Measurements from ENCODE around the gene NTRK3.

The NTRK3 gene

GRCh38 chr15:87916208-87916607 is 340.3 kb downstream of the NTRK3 start:
- no CpG with 5 or more reads among the region's 5 CpGs for WGBS (ENCODE audit: extremely low coverage, insufficient coverage, insufficient read length)
- Histone ChIP-seq H2BK120ac (ENCODE audit: insufficient read depth, low read length, poor library complexity) (no peak overlapping the region), H3K27me3 (ENCODE audit: insufficient read depth, low read length) (no peaks in the 10 kb centered on the region), H3K79me2 (ENCODE audit: control insufficient read depth, insufficient read depth, low read length, poor library complexity) (no peaks in the 10 kb centered on the region), H3K23ac (ENCODE audit: low read length) (no peak overlapping the region), H2BK12ac (ENCODE audit: low read length) (no peak overlapping the region), H3K4me3 (ENCODE audit: low read depth, low read length) (no peak overlapping the region), H3K4ac (ENCODE audit: low read depth, low read length) (no peak overlapping the region), H4K91ac (ENCODE audit: low read depth, low read length) (no peak overlapping the region), H3K9ac (ENCODE audit: low read length) (no peak overlapping the region), H2AK5ac (ENCODE audit: low read length) (no peak overlapping the region), H3K4me2 (ENCODE audit: low read length) (no peak overlapping the region), H2BK5ac (ENCODE audit: low read depth, low read length, poor library complexity) (no peak overlapping the region), H2AFZ (ENCODE audit: insufficient read depth, low read length, poor library complexity) (no peak overlapping the region), H3K14ac (ENCODE audit: low read length) (no peak overlapping the region), H3K9me3 (ENCODE audit: insufficient read depth, low read depth, low read length) (no peaks in the 10 kb centered on the region), H3K4me1 (ENCODE audit: control insufficient read depth in 1 of 2, insufficient read depth in 2 of 2, low read length in 2 of 2) (no peaks in the 10 kb centered on the region), H3K27ac (ENCODE audit: low read depth, low read length) (no peak overlapping the region), H3K79me1 (ENCODE audit: low read length) (no peaks in the 10 kb centered on the region), H3K18ac (ENCODE audit: low read length) (no peak overlapping the region), H4K8ac (ENCODE audit: low read depth, low read length) (no peak overlapping the region), H3K36me3 (ENCODE audit: control insufficient read depth in 1 of 2, insufficient read depth in 2 of 2, low read length in 2 of 2) (no peaks in the 10 kb centered on the region), H4K12ac (ENCODE audit: low read depth, low read length) (no peak overlapping the region)
- DNase-seq: no peak

- Histone ChIP-seq H3K4me1 (ENCODE audit: control insufficient read depth in 1 of 2, insufficient read depth in 2 of 2, low read length in 2 of 2) (no peaks in the 10 kb centered on the region), H2BK5ac (ENCODE audit: low read depth, low read length, poor library complexity) (no peak overlapping the region), H3K79me2 (ENCODE audit: control insufficient read depth, insufficient read depth, low read length, poor library complexity) (no peaks in the 10 kb centered on the region), H3K4me2 (ENCODE audit: low read length) (no peak overlapping the region), H2AK5ac (ENCODE audit: low read length) (no peak overlapping the region), H2BK12ac (ENCODE audit: low read length) (no peak overlapping the region), H3K18ac (ENCODE audit: low read length) (no peak overlapping the region), H3K79me1 (ENCODE audit: low read length) (no peaks in the 10 kb centered on the region), H3K27ac (ENCODE audit: low read depth, low read length) (no peak overlapping the region), H3K9me3 (ENCODE audit: insufficient read depth, low read depth, low read length) (no peaks in the 10 kb centered on the region), H3K4ac (ENCODE audit: low read depth, low read length) (no peak overlapping the region), H4K91ac (ENCODE audit: low read depth, low read length) (no peak overlapping the region), H3K9ac (ENCODE audit: low read length) (no peak overlapping the region), H4K8ac (ENCODE audit: low read depth, low read length) (no peak overlapping the region), H4K12ac (ENCODE audit: low read depth, low read length) (no peak overlapping the region), H3K23ac (ENCODE audit: low read length) (no peak overlapping the region), H2AFZ (ENCODE audit: insufficient read depth, low read length, poor library complexity) (no peak overlapping the region), H3K4me3 (ENCODE audit: low read depth, low read length) (no peak overlapping the region), H3K36me3 (ENCODE audit: control insufficient read depth in 1 of 2, insufficient read depth in 2 of 2, low read length in 2 of 2) (no peaks in the 10 kb centered on the region), H3K14ac (ENCODE audit: low read length) (no peak overlapping the region), H2BK120ac (ENCODE audit: insufficient read depth, low read length, poor library complexity) (no peak overlapping the region), H3K27me3 (ENCODE audit: insufficient read depth, low read length) (no peaks in the 10 kb centered on the region)
- whole genome bisulfite sequencing (ENCODE audit: extremely low coverage, insufficient coverage, insufficient read length): no CpG with 5 or more reads among the region's 4 CpGs
- DNase-seq: no peak
Observed at GRCh38 chr15:87910301-87910700, 346.2 kb downstream of the NTRK3 start.

DNA sequence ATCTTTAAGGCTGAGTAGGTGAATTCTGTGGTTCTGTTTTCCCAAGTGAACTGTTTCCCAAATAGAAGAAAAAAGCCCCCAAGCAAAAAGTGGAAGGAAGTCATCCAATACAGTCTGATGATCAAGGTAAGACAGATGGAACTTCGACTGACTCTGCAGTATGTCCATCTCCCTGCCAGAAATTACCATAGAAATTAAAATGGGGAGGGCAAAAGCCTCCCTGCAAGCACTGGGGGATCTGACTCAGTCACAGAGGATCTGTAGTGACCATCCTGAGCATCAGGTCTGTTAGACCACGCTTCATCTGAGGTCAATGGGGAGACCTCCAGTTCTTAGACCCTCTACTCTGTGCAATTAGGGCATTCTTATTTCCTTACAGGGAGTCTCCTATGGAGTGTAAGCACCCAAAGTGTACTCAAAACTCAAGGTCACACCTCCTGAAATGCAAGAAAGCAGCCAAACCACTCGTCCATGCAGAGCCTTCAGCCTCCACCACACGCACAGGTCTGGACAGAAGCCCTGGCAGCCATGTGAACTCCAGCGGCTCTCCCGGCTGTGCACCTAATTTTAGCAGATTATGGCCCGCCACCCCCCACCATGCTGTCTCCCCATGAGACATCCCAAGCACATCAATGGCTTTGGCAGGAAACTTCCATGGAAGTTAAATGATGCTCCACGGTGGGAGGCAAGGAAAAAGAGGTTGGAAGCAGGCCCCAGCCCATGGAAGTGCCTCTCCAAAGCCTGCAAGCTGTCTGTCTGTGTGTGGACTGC is 348.7 kb downstream of the NTRK3 start:
- H3K9ac ChIP-seq (ENCODE audit: low read length): no peak overlapping the region
- no peak overlapping the region for H2AFZ ChIP-seq (ENCODE audit: insufficient read depth, low read length, poor library complexity)
- no peak overlapping the region for H4K12ac ChIP-seq (ENCODE audit: low read depth, low read length)
- no peak overlapping the region for H3K18ac ChIP-seq (ENCODE audit: low read length)
- DNase-seq: no peak
- H3K4me1 ChIP-seq (ENCODE audit: control insufficient read depth in 1 of 2, insufficient read depth in 2 of 2, low read length in 2 of 2): no peaks in the 10 kb centered on the region
- H3K4me2 ChIP-seq (ENCODE audit: low read length): no peak overlapping the region
- H3K27ac ChIP-seq (ENCODE audit: low read depth, low read length): no peak overlapping the region
- no peak overlapping the region for H2BK5ac ChIP-seq (ENCODE audit: low read depth, low read length, poor library complexity)
- no peak overlapping the region for H2BK12ac ChIP-seq (ENCODE audit: low read length)
- no peaks in the 10 kb centered on the region for H3K27me3 ChIP-seq (ENCODE audit: insufficient read depth, low read length)
- no peaks in the 10 kb centered on the region for H3K79me2 ChIP-seq (ENCODE audit: control insufficient read depth, insufficient read depth, low read length, poor library complexity)
- H3K14ac ChIP-seq (ENCODE audit: low read length): no peak overlapping the region
- no peaks in the 10 kb centered on the region for H3K79me1 ChIP-seq (ENCODE audit: low read length)
- H3K4me3 ChIP-seq (ENCODE audit: low read depth, low read length): no peak overlapping the region
- no peak overlapping the region for H2AK5ac ChIP-seq (ENCODE audit: low read length)
- H4K8ac ChIP-seq (ENCODE audit: low read depth, low read length): no peak overlapping the region
- H2BK120ac ChIP-seq (ENCODE audit: insufficient read depth, low read length, poor library complexity): no peak overlapping the region
- no CpG with 5 or more reads among the region's 8 CpGs for WGBS (ENCODE audit: extremely low coverage, insufficient coverage, insufficient read length)
- H4K91ac ChIP-seq (ENCODE audit: low read depth, low read length): no peak overlapping the region
- no peak overlapping the region for H3K4ac ChIP-seq (ENCODE audit: low read depth, low read length)
- H3K9me3 ChIP-seq (ENCODE audit: insufficient read depth, low read depth, low read length): peaks cover under 1% of the 10 kb centered on the region
- H3K23ac ChIP-seq (ENCODE audit: low read length): no peak overlapping the region
- H3K36me3 ChIP-seq (ENCODE audit: control insufficient read depth in 1 of 2, insufficient read depth in 2 of 2, low read length in 2 of 2): no peaks in the 10 kb centered on the region

- Histone ChIP-seq H4K8ac (ENCODE audit: low read depth, low read length) (no peak overlapping the region), H2AK5ac (ENCODE audit: low read length) (no peak overlapping the region), H3K79me2 (ENCODE audit: control insufficient read depth, insufficient read depth, low read length, poor library complexity) (no peaks in the 10 kb centered on the region), H4K12ac (ENCODE audit: low read depth, low read length) (no peak overlapping the region), H3K27me3 (ENCODE audit: insufficient read depth, low read length) (no peaks in the 10 kb centered on the region), H2BK12ac (ENCODE audit: low read length) (no peak overlapping the region), H4K91ac (ENCODE audit: low read depth, low read length) (no peak overlapping the region), H3K79me1 (ENCODE audit: low read length) (no peaks in the 10 kb centered on the region), H3K18ac (ENCODE audit: low read length) (no peak overlapping the region), H3K4ac (ENCODE audit: low read depth, low read length) (no peak overlapping the region), H3K9ac (ENCODE audit: low read length) (no peak overlapping the region), H3K4me2 (ENCODE audit: low read length) (no peak overlapping the region), H2BK5ac (ENCODE audit: low read depth, low read length, poor library complexity) (no peak overlapping the region), H2AFZ (ENCODE audit: insufficient read depth, low read length, poor library complexity) (no peak overlapping the region), H3K23ac (ENCODE audit: low read length) (no peak overlapping the region), H3K14ac (ENCODE audit: low read length) (no peak overlapping the region), H3K9me3 (ENCODE audit: insufficient read depth, low read depth, low read length) (peaks cover 3% of the 10 kb centered on the region), H3K36me3 (ENCODE audit: control insufficient read depth in 1 of 2, insufficient read depth in 2 of 2, low read length in 2 of 2) (no peaks in the 10 kb centered on the region), H2BK120ac (ENCODE audit: insufficient read depth, low read length, poor library complexity) (no peak overlapping the region), H3K4me3 (ENCODE audit: low read depth, low read length) (no peak overlapping the region), H3K4me1 (ENCODE audit: control insufficient read depth in 1 of 2, insufficient read depth in 2 of 2, low read length in 2 of 2) (no peaks in the 10 kb centered on the region), H3K27ac (ENCODE audit: low read depth, low read length) (no peak overlapping the region)
- DNase-seq: no peak
- 100% methylated on average over 2 of the region's 6 CpGs for WGBS (ENCODE audit: extremely low coverage, insufficient coverage, insufficient read length)
Observed at GRCh38 chr15:87906444-87906843, 350.1 kb downstream of the NTRK3 start.

Data from trophoblast cell (in vitro differentiated cells and primary cell).